ENCODE data around the gene CDHR3. TPM values are rescaled to one million over a fixed set of nuclear protein-coding genes. Genes with fewer than 3 reads are reported as not detected.

The CDHR3 gene
- total and polyA plus RNA-seq, 2 donors from 2014 or later, result 3.6 to 7.1 TPM

GRCh38 chr7:106080300-106080987 lies 117.4 kb downstream of the CDHR3 start:
- TF ChIP-seq CTCF (IDR thresholded peaks at IDR 0.05; ENCODE audit: borderline replicate concordance, extremely low read depth, insufficient read depth), result no peak
- H3K36me3 ChIP-seq (ENCODE audit: control insufficient read depth in 2 of 3, insufficient read depth in 3 of 3, low read length in 3 of 3), result no peaks in the 10 kb centered on the region
- FAIRE-seq (no peak), DNase-seq (peak in 2 of 5 donors; percentile 39 to 44)
- no peaks in the 10 kb centered on the region for H3K27me3 ChIP-seq (ENCODE audit: control insufficient read depth, insufficient read depth, low read length)
- intact Hi-C loops (cut with DNase I), result no loop called here
- no peak overlapping the region for H3K4me3 ChIP-seq (ENCODE audit: low read length in 3 of 3)
- H3K9ac ChIP-seq (ENCODE audit: low read length in 3 of 3), result no peak overlapping the region
- H3K27ac ChIP-seq (ENCODE audit: low read depth in 2 of 2, low read length in 2 of 2), result no peak overlapping the region
- H3K9me3 ChIP-seq (ENCODE audit: control insufficient read depth in 2 of 3, insufficient read depth in 1 of 3, low read length in 3 of 3), result no peaks in the 10 kb centered on the region
- H3K4me1 ChIP-seq (ENCODE audit: control insufficient read depth in 2 of 3, insufficient read depth in 2 of 3, low read depth in 1 of 3, low read length in 3 of 3), result peaks cover 0 to 4% (median 0%) of the 10 kb centered on the region in 3 donors

GRCh38 chr7:106082087-106082854 lies 119.2 kb downstream of the CDHR3 start:
- no peak for FAIRE-seq
- Histone ChIP-seq H3K4me3 (ENCODE audit: low read length in 3 of 3) (no peak overlapping the region), H3K36me3 (ENCODE audit: control insufficient read depth in 2 of 3, insufficient read depth in 3 of 3, low read length in 3 of 3) (no peaks in the 10 kb centered on the region), H3K27ac (ENCODE audit: low read depth in 2 of 2, low read length in 2 of 2) (no peak overlapping the region), H3K9me3 (ENCODE audit: control insufficient read depth in 2 of 3, insufficient read depth in 1 of 3, low read length in 3 of 3) (no peaks in the 10 kb centered on the region), H3K4me1 (ENCODE audit: control insufficient read depth in 2 of 3, insufficient read depth in 2 of 3, low read depth in 1 of 3, low read length in 3 of 3) (peaks cover 0 to 4% (median 0%) of the 10 kb centered on the region in 3 donors), H3K9ac (ENCODE audit: low read length in 3 of 3) (no peak overlapping the region), H3K27me3 (ENCODE audit: control insufficient read depth, insufficient read depth, low read length) (no peaks in the 10 kb centered on the region)
- no peak for TF ChIP-seq CTCF (IDR thresholded peaks at IDR 0.05; ENCODE audit: borderline replicate concordance, extremely low read depth, insufficient read depth)
- intact Hi-C loops (cut with DNase I), result no loop called here
- peak in 2 of 5 donors; percentile 50 to 57 for DNase-seq

Other genes starting within 250 kb of the CDHR3 start
- 18.5 TPM for gene ATXN7L1, start 86.7 kb upstream of the CDHR3 start, total RNA-seq
- 12.5 TPM for gene ATXN7L1, start 86.7 kb upstream of the CDHR3 start, polyA plus RNA-seq (ENCODE audit: insufficient read depth, low read depth, low replicate concordance)
- gene SYPL1, start 149.0 kb downstream of the CDHR3 start, total RNA-seq, result 111 TPM
- 90.8 TPM for gene SYPL1, start 149.0 kb downstream of the CDHR3 start, polyA plus RNA-seq (ENCODE audit: insufficient read depth, low read depth, low replicate concordance)

Data from kidney (tissue), 14 donors.